ENCODE results near the gene DPYSL4.

Gene DPYSL4

GRCh38 chr10:132143162-132143561, 43.6 kb upstream of the DPYSL4 start:
- no peaks in the 10 kb centered on the region for H3K36me3 ChIP-seq (ENCODE audit: control insufficient read depth, low read length)
- no peaks in the 10 kb centered on the region for H3K9me3 ChIP-seq (ENCODE audit: control insufficient read depth, insufficient read depth, low read length)
- no peak for TF ChIP-seq EZH2phosphoT487 (IDR thresholded peaks at IDR 0.05; ENCODE audit: borderline replicate concordance, low read length)
- TF ChIP-seq CTCF (IDR thresholded peaks at IDR 0.05; ENCODE audit: low read depth, low read length, poor library complexity, severe bottlenecking), result no peak
- no peaks in the 10 kb centered on the region for H3K4me1 ChIP-seq (ENCODE audit: control insufficient read depth, low read length)
- no peaks in the 10 kb centered on the region for H3K9me2 ChIP-seq (replicated peaks; ENCODE audit: control insufficient read depth, low read length)
- no peaks in the 10 kb centered on the region for H3K27me3 ChIP-seq (ENCODE audit: control insufficient read depth, low read length)
- H3K27ac ChIP-seq (ENCODE audit: low read depth, low read length), result no peak overlapping the region
- H3K79me2 ChIP-seq (ENCODE audit: control insufficient read depth, low read length), result no peaks in the 10 kb centered on the region
- no peaks in the 10 kb centered on the region for H4K20me1 ChIP-seq (ENCODE audit: control insufficient read depth, insufficient read depth, low read depth, low read length)
- H3K4me3 ChIP-seq (ENCODE audit: low read length), result no peak overlapping the region
- H3F3A ChIP-seq (ENCODE audit: control insufficient read depth, insufficient read depth), result no peaks in the 10 kb centered on the region
- H3K4me2 ChIP-seq (ENCODE audit: low read length), result no peak overlapping the region

- H3K4me3 ChIP-seq (ENCODE audit: low read length), result no peak overlapping the region
- H3K9me2 ChIP-seq (replicated peaks; ENCODE audit: control insufficient read depth, low read length), result no peaks in the 10 kb centered on the region
- no peak overlapping the region for H3K4me2 ChIP-seq (ENCODE audit: low read length)
- H3K79me2 ChIP-seq (ENCODE audit: control insufficient read depth, low read length), result no peaks in the 10 kb centered on the region
- no peaks in the 10 kb centered on the region for H3K27me3 ChIP-seq (ENCODE audit: control insufficient read depth, low read length)
- TF ChIP-seq EZH2phosphoT487 (IDR thresholded peaks at IDR 0.05; ENCODE audit: borderline replicate concordance, low read length), result no peak
- TF ChIP-seq CTCF (IDR thresholded peaks at IDR 0.05; ENCODE audit: low read depth, low read length, poor library complexity, severe bottlenecking), result no peak
- no peaks in the 10 kb centered on the region for H3K9me3 ChIP-seq (ENCODE audit: control insufficient read depth, insufficient read depth, low read length)
- H3K27ac ChIP-seq (ENCODE audit: low read depth, low read length), result no peak overlapping the region
- H3F3A ChIP-seq (ENCODE audit: control insufficient read depth, insufficient read depth), result no peaks in the 10 kb centered on the region
- no peaks in the 10 kb centered on the region for H3K36me3 ChIP-seq (ENCODE audit: control insufficient read depth, low read length)
- H3K4me1 ChIP-seq (ENCODE audit: control insufficient read depth, low read length), result no peaks in the 10 kb centered on the region
- no peaks in the 10 kb centered on the region for H4K20me1 ChIP-seq (ENCODE audit: control insufficient read depth, insufficient read depth, low read depth, low read length)
Measured at GRCh38 chr10:132144086-132144485, 42.7 kb upstream of the DPYSL4 start.

- Histone ChIP-seq H3K27me3 (ENCODE audit: control insufficient read depth, low read length) (no peaks in the 10 kb centered on the region), H3K27ac (ENCODE audit: low read depth, low read length) (no peak overlapping the region), H3K9me2 (replicated peaks; ENCODE audit: control insufficient read depth, low read length) (no peaks in the 10 kb centered on the region), H4K20me1 (ENCODE audit: control insufficient read depth, insufficient read depth, low read depth, low read length) (no peaks in the 10 kb centered on the region), H3K4me2 (ENCODE audit: low read length) (no peak overlapping the region), H3K4me1 (ENCODE audit: control insufficient read depth, low read length) (no peaks in the 10 kb centered on the region), H3F3A (ENCODE audit: control insufficient read depth, insufficient read depth) (no peaks in the 10 kb centered on the region), H3K4me3 (ENCODE audit: low read length) (no peak overlapping the region), H3K9me3 (ENCODE audit: control insufficient read depth, insufficient read depth, low read length) (no peaks in the 10 kb centered on the region), H3K79me2 (ENCODE audit: control insufficient read depth, low read length) (no peaks in the 10 kb centered on the region), H3K36me3 (ENCODE audit: control insufficient read depth, low read length) (no peaks in the 10 kb centered on the region)
- TF ChIP-seq EZH2phosphoT487 (IDR thresholded peaks at IDR 0.05; ENCODE audit: borderline replicate concordance, low read length) (no peak), CTCF (IDR thresholded peaks at IDR 0.05; ENCODE audit: low read depth, low read length, poor library complexity, severe bottlenecking) (no peak)
Measured at GRCh38 chr10:132145002-132145401, 41.7 kb upstream of the DPYSL4 start.
